Kidney epithelial cell (primary cell): ENCODE results near the gene TATDN2. TPM values are rescaled to one million over a fixed set of nuclear protein-coding genes. Genes with fewer than 3 reads are reported as not detected.

Source experiments
- DNase-seq: peaks from one replicate; pipeline ENCODE4 v3.0.0-alpha.2; 2010; ENCODE audit warnings: low read depth
- H3K27me3 ChIP-seq: 2 replicates; pipeline ENCODE4 v1.6.0; 2011; ENCODE audit warnings: low read length; ENCODE audit not compliant: control insufficient read depth, insufficient read depth
- H3K36me3 ChIP-seq: 2 replicates; pipeline ENCODE4 v1.5.1; 2011; ENCODE audit warnings: low read length; ENCODE audit not compliant: control insufficient read depth, insufficient read depth
- H3K4me3 ChIP-seq: 2 replicates; pipeline ENCODE4 v1.5.1; 2011; ENCODE audit warnings: low read depth, mild to moderate bottlenecking, control low read depth, low read length
- total RNA-seq: library from RNA; depleted of rRNA; stranded (reverse); fragments of >200 nt; gene quantifications from 2 replicates; pipeline ENCODE4 v1.2.3, GENCODE V29; 2015
- TF ChIP-seq, protein P1 (sequence below): IDR thresholded peaks from 2 replicates; pipeline ENCODE4 v1.5.1; 2011; ENCODE audit warnings: mild to moderate bottlenecking, moderate library complexity, low read length, control low read depth, inconsistent platforms; ENCODE audit not compliant: insufficient read depth, poor library complexity, severe bottlenecking

TATDN2 gene
- total RNA-seq, 1 donor from 2014 or later: 14.8 TPM

DNA sequence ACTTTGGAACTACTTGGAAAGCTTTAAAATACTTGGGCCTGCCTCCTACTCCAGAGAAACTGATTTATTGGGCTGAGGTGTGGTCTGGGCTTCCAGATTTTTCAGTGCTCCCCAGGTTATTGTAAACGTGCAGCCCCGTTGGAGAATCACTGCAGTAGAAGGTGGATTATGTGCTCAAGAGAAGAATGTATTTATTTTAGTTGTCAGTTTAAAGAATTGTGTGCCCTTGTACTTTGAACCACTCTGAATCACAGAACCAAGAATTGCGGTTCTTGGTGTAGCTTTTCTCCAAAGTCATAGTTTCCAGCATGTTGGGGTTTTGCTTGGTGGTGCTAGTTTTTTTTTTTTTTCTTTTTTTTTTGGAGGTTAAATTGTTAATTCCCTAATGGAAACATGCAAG lies 1.6 kb downstream of the TATDN2 start:
- Histone ChIP-seq H3K36me3 (no peaks in the 10 kb centered on the region), H3K4me3 (peak overlapping the region; percentile 62), H3K27me3 (no peaks in the 10 kb centered on the region)
- no peak for DNase-seq
- TF ChIP-seq, protein P1, sequence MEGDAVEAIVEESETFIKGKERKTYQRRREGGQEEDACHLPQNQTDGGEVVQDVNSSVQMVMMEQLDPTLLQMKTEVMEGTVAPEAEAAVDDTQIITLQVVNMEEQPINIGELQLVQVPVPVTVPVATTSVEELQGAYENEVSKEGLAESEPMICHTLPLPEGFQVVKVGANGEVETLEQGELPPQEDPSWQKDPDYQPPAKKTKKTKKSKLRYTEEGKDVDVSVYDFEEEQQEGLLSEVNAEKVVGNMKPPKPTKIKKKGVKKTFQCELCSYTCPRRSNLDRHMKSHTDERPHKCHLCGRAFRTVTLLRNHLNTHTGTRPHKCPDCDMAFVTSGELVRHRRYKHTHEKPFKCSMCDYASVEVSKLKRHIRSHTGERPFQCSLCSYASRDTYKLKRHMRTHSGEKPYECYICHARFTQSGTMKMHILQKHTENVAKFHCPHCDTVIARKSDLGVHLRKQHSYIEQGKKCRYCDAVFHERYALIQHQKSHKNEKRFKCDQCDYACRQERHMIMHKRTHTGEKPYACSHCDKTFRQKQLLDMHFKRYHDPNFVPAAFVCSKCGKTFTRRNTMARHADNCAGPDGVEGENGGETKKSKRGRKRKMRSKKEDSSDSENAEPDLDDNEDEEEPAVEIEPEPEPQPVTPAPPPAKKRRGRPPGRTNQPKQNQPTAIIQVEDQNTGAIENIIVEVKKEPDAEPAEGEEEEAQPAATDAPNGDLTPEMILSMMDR: no peak

GRCh38 chr3:10251006-10251405 lies 2.7 kb downstream of the TATDN2 start:
- Histone ChIP-seq H3K4me3 (no peak overlapping the region), H3K36me3 (no peaks in the 10 kb centered on the region)
- TF ChIP-seq, protein P1: no peak

GRCh38 chr3:10253731-10254130 lies 5.5 kb downstream of the TATDN2 start:
- Histone ChIP-seq H3K36me3 (no peaks in the 10 kb centered on the region), H3K27me3 (no peaks in the 10 kb centered on the region)

More at GRCh38 chr3:10251006-10251405, 2.7 kb downstream of the TATDN2 start:
- DNase-seq: no peak
- no peaks in the 10 kb centered on the region for H3K27me3 ChIP-seq

GRCh38 chr3:10255835-10256234 lies 7.6 kb downstream of the TATDN2 start:
- TF ChIP-seq, protein P1: no peak
- Histone ChIP-seq H3K27me3 (no peaks in the 10 kb centered on the region), H3K36me3 (peaks cover 2% of the 10 kb centered on the region), H3K4me3 (no peak overlapping the region)
- DNase-seq: no peak

More at GRCh38 chr3:10253731-10254130, 5.5 kb downstream of the TATDN2 start:
- TF ChIP-seq, protein P1: no peak
- no peak overlapping the region for H3K4me3 ChIP-seq
- DNase-seq: no peak

DNA sequence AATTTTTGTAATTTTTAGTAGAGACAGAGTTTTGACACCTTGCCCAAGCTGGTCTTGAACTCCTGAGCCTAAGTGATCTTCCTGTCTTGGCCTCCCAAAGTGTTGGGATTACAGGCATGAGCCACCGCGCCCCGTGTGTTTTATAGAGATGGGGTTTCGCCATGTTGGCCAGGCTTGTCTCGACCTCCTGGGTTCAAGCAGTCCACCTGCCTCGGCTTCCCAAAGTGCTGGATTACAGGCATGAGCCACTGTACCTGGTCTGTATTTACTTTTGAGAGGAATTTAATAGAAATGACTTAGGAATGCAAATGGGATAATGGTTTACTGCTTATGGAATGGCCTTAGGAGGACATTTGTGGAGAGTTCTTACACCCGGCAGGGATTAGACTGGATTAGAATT lies 10.8 kb downstream of the TATDN2 start:
- no peak for DNase-seq
- Histone ChIP-seq H3K27me3 (no peaks in the 10 kb centered on the region), H3K36me3 (peaks cover 2% of the 10 kb centered on the region), H3K4me3 (no peak overlapping the region)
- TF ChIP-seq, protein P1: no peak

- Histone ChIP-seq H3K27me3 (no peaks in the 10 kb centered on the region), H3K36me3 (peaks cover 2% of the 10 kb centered on the region), H3K4me3 (no peak overlapping the region)
- TF ChIP-seq, protein P1: no peak
- no peak for DNase-seq
Measured at GRCh38 chr3:10259798-10260197, 11.5 kb downstream of the TATDN2 start.
